SU-DHL-6 (cell line): ENCODE results near the gene MPI.
A peak's percentile ranks its signal among the peaks of the same experiment; 100 is the strongest.

ENCODE experiments used
- H2AFZ ChIP-seq: fragments of 200-600 bp; sonication (generic); 2 replicates; pipeline ENCODE4 v1.6.1; 2014; ENCODE audit warnings: low read depth, mild to moderate bottlenecking, moderate library complexity, mixed read lengths, antibody characterized with exemption, low read length; ENCODE audit not compliant: severe bottlenecking
- H3F3A ChIP-seq: fragments of 200-600 bp; shearing (Covaris generic); 2 replicates; pipeline ENCODE4 v1.6.0; 2016; ENCODE audit warnings: antibody characterized with exemption, mild to moderate bottlenecking; ENCODE audit not compliant: insufficient read depth
- H3K27ac ChIP-seq: fragments of 200-600 bp; sonication (generic); 2 replicates; pipeline ENCODE4 v1.5.1; 2016; ENCODE audit warnings: low read depth, mild to moderate bottlenecking, low read length, moderate library complexity, mixed read lengths
- H3K27me3 ChIP-seq: fragments of 200-600 bp; sonication (generic), shearing (Covaris generic); 2 replicates; pipeline ENCODE4 v1.6.0; 2014; ENCODE audit warnings: mild to moderate bottlenecking, low read length
- H3K36me3 ChIP-seq: fragments of 200-600 bp; sonication (generic); 2 replicates; pipeline ENCODE4 v1.6.1; 2014; ENCODE audit warnings: mild to moderate bottlenecking, low read length, mixed read lengths
- H3K4me2 ChIP-seq: fragments of 300-600, 200-600 bp; shearing (Covaris generic), sonication (generic); 2 replicates; pipeline ENCODE4 v1.6.0; 2014; ENCODE audit warnings: low read length, low read depth, mild to moderate bottlenecking; ENCODE audit not compliant: poor library complexity, severe bottlenecking
- H3K4me3 ChIP-seq: fragments of 200-600 bp; sonication (generic); 2 replicates; pipeline ENCODE4 v1.5.1; 2014; ENCODE audit warnings: antibody characterized with exemption, low read length, mild to moderate bottlenecking, mixed read lengths; ENCODE audit not compliant: insufficient read depth, poor library complexity, severe bottlenecking
- H3K79me2 ChIP-seq: fragments of 200-600 bp; sonication (generic); 2 replicates; pipeline ENCODE4 v1.6.1; 2014; ENCODE audit warnings: mild to moderate bottlenecking, low read length, moderate library complexity; ENCODE audit not compliant: insufficient read depth
- H3K9ac ChIP-seq: fragments of 200-600 bp; sonication (generic); 2 replicates; pipeline ENCODE4 v1.7.0; 2014; ENCODE audit warnings: mild to moderate bottlenecking, low read length
- H3K9me2 ChIP-seq: fragments of 200-600 bp; sonication (generic); replicated peaks from 2 replicates; pipeline ENCODE4 v1.6.1; 2014; ENCODE audit warnings: low read length; ENCODE audit not compliant: insufficient read depth
- H3K9me3 ChIP-seq: fragments of 200-600 bp; sonication (generic); 2 replicates; pipeline ENCODE4 v1.6.1; 2014; ENCODE audit warnings: low read length, mixed read lengths; ENCODE audit not compliant: insufficient read depth
- H4K20me1 ChIP-seq: fragments of 200-600 bp; sonication (generic); 2 replicates; pipeline ENCODE4 v1.6.1; 2014; ENCODE audit warnings: low read depth, mild to moderate bottlenecking, antibody characterized with exemption, low read length, moderate library complexity, mixed read lengths
- CTCF ChIP-seq: fragments of 200-600 bp; sonication (generic); IDR thresholded peaks from one replicate; pipeline ENCODE4 v1.5.1; 2017; ENCODE audit warnings: antibody characterized with exemption, mild to moderate bottlenecking, low read length, moderate library complexity; ENCODE audit not compliant: insufficient read depth, poor library complexity, severe bottlenecking
- EZH2phosphoT487 ChIP-seq: fragments of 200-600 bp; sonication (generic), shearing (Covaris generic); conservative IDR thresholded peaks from 2 replicates; pipeline ENCODE4 v1.6.1; 2018; ENCODE audit warnings: mild to moderate bottlenecking, antibody characterized with exemption, low read length, moderate library complexity, mixed read lengths

MPI gene

GRCh38 chr15:74937590-74938371, 47.9 kb downstream of the MPI start, which contains the start of gene COX5A:
Gene COX5A, minus strand, starts transcription at chr15:74938073. Its CDS starts 59 bp downstream, at chr15:74938014.
- Histone ChIP-seq H3K9me2 (no peaks in the 10 kb centered on the region), H3K27ac (peak within 1 kb of the TSS; percentile 79), H2AFZ (peak within 1 kb of the TSS; percentile 76), H3K4me3 (peak within 1 kb of the TSS; percentile 93), H3K27me3 (no peaks in the 10 kb centered on the region), H3K79me2 (peaks cover 51% of the 10 kb centered on the region), H3K4me2 (peak within 1 kb of the TSS; percentile 89), H3F3A (peaks cover 10% of the 10 kb centered on the region; the same call in 1 of the 2 replicates), H3K9me3 (no peaks in the 10 kb centered on the region), H3K9ac (peak within 1 kb of the TSS; percentile 96), H4K20me1 (no peaks in the 10 kb centered on the region; the same call in 1 of the 2 replicates), H3K36me3 (no peaks in the 10 kb centered on the region)
- TF ChIP-seq EZH2phosphoT487 (no peak), CTCF (no peak)

GRCh38 chr15:74950078-74950908, 60.5 kb downstream of the MPI start:
- no peaks in the 10 kb centered on the region for H3K36me3 ChIP-seq
- no peaks in the 10 kb centered on the region for H3K27me3 ChIP-seq
- H3K9ac ChIP-seq: no peak overlapping the region
- H3K27ac ChIP-seq: no peak overlapping the region
- H3K4me2 ChIP-seq: no peak overlapping the region
- H3K9me3 ChIP-seq: no peaks in the 10 kb centered on the region
- H2AFZ ChIP-seq: no peak overlapping the region
- H3F3A ChIP-seq: 0 out of 2 replicates have a peak, but pooled peaks cover 4% of the 10 kb centered on the region
- no peaks in the 10 kb centered on the region for H4K20me1 ChIP-seq
- H3K79me2 ChIP-seq: peaks cover 13% of the 10 kb centered on the region
- H3K9me2 ChIP-seq: no peaks in the 10 kb centered on the region
- TF ChIP-seq EZH2phosphoT487 (no peak), CTCF (peak; percentile 99)
- no peak overlapping the region for H3K4me3 ChIP-seq

- no peak overlapping the region for H2AFZ ChIP-seq
- no peaks in the 10 kb centered on the region for H3K9me3 ChIP-seq
- H3F3A ChIP-seq: 0 out of 2 replicates have a peak, but pooled peaks cover 4% of the 10 kb centered on the region
- H3K79me2 ChIP-seq: peaks cover 20% of the 10 kb centered on the region
- TF ChIP-seq CTCF (no peak), EZH2phosphoT487 (no peak)
- H3K4me3 ChIP-seq: no peak overlapping the region
- H3K9ac ChIP-seq: no peak overlapping the region
- no peaks in the 10 kb centered on the region for H3K36me3 ChIP-seq
- no peaks in the 10 kb centered on the region for H3K27me3 ChIP-seq
- no peak overlapping the region for H3K4me2 ChIP-seq
- H3K27ac ChIP-seq: no peak overlapping the region
- no peaks in the 10 kb centered on the region for H3K9me2 ChIP-seq
- no peaks in the 10 kb centered on the region for H4K20me1 ChIP-seq
Observed at GRCh38 chr15:74951006-74951405, 61.2 kb downstream of the MPI start.
